Stimulated activated CD8-positive, alpha-beta memory T cell treated with anti-CD3 and anti-CD28 coated beads, Interleukin-15, amount 100 ng/mL, for 4 hours (primary cell): ENCODE measurements around the gene RHOBTB3.
"Not testable (repeated sequence)": the region's sequence is repeated elsewhere in the genome, so short reads cannot be mapped to it uniquely, and the experiment has no call there.

Source experiments
- DNase-seq, 2 donors: peaks; one replicate each; pipeline ENCODE4 v3.0.0-alpha.2; 2020; ENCODE audit warnings: low read depth in 2 of 2

RHOBTB3 gene

GRCh38 chr5:95800553-95800952 is 69.4 kb downstream of the RHOBTB3 start:
- no peak for DNase-seq

DNA sequence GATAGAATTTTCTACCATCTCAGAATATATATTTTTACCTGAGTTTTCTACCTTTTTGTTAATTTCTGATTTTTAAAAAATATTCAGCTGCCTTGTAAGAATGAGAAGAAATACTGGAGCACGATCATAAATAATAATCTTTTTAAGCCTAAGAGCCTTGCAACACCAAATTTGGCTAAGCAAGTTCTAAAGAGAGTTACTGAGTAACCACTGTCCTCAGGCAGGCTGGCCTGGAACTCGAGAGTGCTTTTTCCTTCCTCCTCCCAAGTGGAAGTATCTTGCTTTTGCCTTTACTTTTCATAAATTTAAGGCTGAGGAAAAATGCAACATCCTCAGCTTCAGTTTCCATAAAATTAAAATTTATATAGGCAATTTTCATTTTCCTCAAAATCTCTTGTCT is 70.4 kb downstream of the RHOBTB3 start:
- DNase-seq: no peak

- DNase-seq: no peak
These were observed 70.8 kb downstream of the RHOBTB3 start for GRCh38 chr5:95801961-95802360.

DNA sequence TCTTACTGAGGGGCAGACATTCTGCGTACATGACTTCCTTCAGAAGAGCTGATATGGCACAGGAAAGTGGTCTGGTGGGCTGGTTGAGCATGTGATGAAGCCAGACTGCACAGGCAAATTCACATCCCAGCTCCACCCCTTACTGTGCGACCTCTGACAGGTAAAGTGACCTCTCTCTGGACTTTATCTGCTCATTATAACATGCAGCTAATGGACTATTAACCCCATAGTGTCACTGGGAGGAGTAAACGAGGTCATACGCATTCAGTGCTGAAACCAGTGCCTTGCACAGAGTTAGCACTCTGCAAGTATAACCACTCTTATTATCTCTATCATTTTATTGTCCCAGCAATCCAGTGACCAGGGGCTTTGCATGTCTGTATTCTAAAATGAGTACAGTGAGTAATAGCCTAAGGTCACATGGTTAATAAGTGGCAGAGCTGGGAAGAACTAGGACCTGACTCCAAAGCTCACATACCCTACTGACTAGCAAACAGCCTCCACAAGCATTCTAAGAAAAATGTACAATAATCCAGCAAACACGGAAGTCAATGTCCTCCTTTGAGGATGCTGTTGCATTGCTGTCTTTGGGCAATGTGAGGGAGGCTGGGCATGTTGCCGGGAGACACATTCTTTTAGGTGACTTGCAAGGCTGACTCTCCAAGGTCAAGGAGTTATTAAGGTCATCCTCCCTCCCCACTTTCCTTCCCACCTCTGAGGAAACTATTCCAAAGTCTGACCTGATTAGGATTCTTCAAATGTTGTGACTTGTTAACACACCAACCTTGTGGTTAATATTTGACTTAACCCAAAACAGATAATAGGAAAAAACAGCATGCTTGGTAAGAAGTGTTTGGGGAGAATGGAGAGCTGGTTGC is 72.4 kb downstream of the RHOBTB3 start:
- DNase-seq: no peak

GRCh38 chr5:95804736-95805539 is 73.8 kb downstream of the RHOBTB3 start:
- DNase-seq: no peak

GRCh38 chr5:95806687-95807086 is 75.6 kb downstream of the RHOBTB3 start:
- no peak for DNase-seq

- no peak for DNase-seq
These were observed 77.0 kb downstream of the RHOBTB3 start for GRCh38 chr5:95808013-95808685.

DNA sequence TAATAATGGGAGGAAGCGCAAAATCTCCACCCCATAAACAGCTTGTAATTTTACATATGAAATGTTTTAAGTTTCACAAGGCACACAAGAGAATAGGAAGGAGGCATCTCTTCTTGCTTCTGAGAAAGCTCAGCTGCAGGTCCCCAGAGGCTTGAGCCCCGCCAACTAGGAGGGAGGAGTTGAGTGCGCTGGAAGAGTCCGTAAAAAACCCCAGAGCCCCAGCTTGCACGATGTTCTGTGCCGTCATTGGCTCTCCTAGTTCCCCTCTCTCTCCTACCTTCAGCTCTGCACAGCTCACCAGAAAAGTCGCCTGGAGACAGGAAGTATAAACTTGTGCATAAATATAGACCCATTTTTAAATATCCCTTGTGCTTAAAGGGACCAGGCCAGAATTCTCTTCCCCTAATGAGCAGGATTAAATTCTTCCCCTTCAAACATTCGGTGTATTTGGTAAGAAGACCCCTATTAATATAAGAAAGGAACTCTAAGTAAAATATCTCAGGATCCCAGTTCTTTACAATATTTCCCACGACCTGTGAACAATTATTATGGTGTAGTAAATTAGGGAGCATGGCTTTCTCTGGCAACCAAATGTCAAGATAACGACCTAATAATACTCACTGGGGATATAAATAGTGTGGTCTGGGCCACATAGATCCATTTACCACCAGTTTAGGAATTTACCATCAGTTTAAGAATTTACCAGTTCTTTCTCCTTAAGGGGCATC is 77.7 kb downstream of the RHOBTB3 start:
- DNase-seq: peak; percentile 48 to 57

GRCh38 chr5:95809414-95809960 is 78.4 kb downstream of the RHOBTB3 start:
- DNase-seq: no peak

DNA sequence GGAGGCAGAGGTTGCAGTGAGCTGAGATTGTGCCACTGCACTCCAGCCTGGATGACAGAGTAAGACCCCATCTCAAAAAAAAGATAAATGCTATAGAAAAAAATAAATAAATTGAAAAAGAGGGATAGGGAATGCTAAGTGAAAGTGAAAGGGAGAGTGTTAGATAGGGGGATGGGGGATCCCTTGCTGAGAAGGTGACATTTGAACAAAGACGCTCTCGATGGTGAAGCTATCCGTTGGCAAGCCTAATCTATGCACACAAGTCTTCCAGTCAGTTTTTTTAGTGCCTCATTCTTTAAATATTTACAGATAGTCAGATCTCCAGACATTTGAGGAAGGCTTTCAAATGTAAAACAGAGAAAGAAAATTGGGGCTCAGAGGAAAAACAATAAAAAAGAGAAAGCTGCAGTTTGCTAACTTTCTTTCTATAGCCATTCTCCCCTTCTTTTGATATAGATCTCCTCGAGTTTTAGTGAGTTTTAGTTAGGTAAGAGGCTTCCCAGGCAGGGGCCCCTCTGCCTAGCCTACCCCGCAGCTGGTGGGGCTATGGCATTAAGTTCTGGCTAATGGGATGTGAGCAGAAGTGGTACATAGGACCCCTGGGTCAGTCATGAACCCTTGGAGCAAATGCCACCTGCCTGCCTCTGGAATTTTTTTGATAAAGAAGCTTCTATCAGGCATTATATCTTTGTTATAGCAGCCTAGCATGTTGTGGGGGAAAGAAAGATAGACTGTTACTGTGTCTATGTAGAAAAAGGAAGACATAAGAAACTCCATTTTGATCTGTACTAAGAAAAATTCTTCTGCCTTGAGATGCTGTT is 79.4 kb downstream of the RHOBTB3 start:
- DNase-seq: no peak

DNA sequence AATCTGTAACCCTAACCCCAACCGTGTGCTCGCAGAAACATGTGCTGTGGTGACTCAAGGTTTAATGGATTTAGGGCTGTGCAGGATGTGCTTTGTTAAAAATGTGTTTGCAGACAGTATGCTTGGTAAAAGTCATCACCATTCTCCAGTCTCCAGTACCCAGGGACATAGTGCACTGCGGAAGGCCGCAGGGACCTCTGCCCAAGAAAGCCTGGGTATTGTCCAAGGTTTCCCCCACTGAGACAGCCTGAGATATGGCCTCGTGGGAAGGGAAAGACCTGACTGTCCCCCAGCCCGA is 79.9 kb downstream of the RHOBTB3 start:
- not testable (repeated sequence) for DNase-seq

- DNase-seq: not testable (repeated sequence)
These were observed 80.4 kb downstream of the RHOBTB3 start for GRCh38 chr5:95811461-95812073.

GRCh38 chr5:95812074-95812471 is 80.9 kb downstream of the RHOBTB3 start:
- no peak for DNase-seq

DNA sequence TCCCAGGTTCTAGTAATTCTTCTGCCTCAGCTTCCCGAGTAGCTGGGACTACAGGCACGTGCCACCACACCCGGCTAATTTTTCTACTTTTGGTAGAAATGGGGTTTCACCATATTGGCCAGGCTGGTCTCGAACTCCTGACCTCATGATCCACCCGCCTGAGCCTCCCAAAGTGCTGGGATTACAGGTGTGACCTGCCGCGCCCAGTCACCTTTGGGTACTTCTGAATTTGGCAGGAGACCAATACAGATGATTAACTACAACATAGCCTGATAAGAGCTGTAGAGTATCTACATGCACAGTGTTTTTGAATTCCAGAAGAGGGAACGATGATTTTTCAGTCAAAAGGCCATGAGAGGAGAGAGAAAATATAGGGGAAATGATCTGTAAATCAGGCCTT is 81.9 kb downstream of the RHOBTB3 start:
- DNase-seq: not testable (repeated sequence)

GRCh38 chr5:95815155-95815729 is 84.1 kb downstream of the RHOBTB3 start:
- DNase-seq: no peak

GRCh38 chr5:95816341-95816740 is 85.2 kb downstream of the RHOBTB3 start:
- DNase-seq: no peak

DNA sequence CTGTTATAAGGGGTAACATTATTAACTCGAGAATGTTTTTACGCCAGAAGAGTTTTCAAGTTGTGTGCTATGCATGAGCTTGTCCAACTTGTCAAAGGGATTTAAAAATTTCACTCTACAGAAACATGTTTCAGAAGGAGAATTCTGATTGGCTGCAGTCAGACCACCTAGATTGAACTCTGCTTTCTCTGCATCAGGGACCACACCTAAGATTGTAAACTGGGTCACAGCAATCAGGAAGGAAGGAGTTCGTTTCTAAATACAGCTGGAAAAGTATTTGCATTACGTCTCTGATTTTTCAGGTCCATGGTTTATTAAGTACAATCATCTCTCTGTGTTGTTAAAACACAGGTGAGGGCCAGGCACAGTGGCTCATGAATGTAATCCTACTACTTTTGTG is 85.6 kb downstream of the RHOBTB3 start:
- no peak for DNase-seq

- peak in 1 of 2 donors; percentile 26 for DNase-seq
These were observed 86.3 kb downstream of the RHOBTB3 start for GRCh38 chr5:95817430-95817829.

DNA sequence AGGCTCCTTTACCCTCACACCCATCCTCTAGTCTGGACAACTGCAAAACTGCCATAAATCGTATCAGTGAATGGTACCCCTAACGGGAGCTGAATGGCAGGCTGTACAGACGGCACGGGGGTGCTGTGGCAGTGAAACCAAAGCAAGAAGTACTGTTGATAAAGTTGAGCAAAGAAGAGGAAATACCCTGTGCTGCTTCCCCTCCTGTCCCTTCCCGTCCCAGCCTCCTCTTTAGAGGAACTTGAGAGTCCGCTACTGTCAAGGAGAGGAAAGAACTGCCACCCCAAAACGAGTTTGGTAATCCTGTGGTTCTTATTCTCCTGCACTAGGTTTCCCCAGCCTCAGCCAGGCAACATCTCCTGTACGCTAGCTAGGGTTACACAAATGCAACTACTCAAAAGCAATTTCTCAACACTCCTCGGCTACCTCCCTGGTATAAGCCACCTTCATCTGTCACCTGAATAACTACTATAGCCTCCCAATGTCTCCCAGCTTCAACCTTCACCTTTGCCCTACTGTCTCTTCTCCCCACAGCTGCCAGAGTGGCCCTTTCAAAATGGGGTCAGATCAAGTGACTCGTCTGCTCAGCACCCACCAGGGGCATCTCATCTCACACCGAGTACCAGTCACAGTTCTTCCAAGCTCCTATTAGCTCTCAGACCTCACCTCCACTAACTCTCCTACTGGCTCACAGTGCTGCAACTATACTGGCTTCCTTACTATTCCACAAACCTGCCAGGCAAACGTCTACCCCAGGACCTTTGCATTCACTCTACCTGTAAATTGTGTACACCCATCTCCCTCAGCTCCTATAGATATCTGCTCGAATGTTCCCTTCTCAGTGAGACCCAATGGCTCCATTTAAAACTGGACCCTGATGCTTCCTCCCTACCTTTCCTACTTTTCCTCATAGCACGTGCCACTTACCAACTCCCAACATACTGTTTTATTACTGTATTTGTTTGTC is 87.3 kb downstream of the RHOBTB3 start:
- DNase-seq: no peak
